Measurements from ENCODE around the gene GPR162. TPM values are rescaled to one million over a fixed set of nuclear protein-coding genes. Genes with fewer than 3 reads are reported as not detected.

The GPR162 gene
- total and polyA plus RNA-seq, 10 of the 15 experiments (the other 5 are each of a cell fraction or from before 2014, with no cell fraction given) = not detected

DNA sequence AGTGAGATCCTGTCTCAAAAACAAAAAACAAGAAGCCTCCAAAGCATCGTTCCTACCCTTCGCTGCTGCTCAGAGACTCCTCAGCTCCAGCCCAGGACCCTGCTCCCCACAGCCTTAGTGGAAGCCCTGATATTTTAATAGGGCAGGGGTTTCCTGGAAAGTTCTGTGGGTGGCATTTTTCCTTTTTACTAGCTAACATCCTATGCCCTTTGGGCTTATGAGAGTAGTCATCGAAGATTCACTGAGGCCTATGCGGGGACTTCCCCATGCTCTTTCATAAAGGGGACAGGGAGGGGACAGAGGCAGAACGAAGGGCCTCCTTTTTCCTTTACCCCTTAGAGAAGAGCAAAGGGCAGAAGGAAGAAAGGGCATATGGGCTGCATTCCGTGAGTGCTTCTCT is 41.0 kb upstream of the GPR162 start (continued):
- TF ChIP-seq, protein P1, sequence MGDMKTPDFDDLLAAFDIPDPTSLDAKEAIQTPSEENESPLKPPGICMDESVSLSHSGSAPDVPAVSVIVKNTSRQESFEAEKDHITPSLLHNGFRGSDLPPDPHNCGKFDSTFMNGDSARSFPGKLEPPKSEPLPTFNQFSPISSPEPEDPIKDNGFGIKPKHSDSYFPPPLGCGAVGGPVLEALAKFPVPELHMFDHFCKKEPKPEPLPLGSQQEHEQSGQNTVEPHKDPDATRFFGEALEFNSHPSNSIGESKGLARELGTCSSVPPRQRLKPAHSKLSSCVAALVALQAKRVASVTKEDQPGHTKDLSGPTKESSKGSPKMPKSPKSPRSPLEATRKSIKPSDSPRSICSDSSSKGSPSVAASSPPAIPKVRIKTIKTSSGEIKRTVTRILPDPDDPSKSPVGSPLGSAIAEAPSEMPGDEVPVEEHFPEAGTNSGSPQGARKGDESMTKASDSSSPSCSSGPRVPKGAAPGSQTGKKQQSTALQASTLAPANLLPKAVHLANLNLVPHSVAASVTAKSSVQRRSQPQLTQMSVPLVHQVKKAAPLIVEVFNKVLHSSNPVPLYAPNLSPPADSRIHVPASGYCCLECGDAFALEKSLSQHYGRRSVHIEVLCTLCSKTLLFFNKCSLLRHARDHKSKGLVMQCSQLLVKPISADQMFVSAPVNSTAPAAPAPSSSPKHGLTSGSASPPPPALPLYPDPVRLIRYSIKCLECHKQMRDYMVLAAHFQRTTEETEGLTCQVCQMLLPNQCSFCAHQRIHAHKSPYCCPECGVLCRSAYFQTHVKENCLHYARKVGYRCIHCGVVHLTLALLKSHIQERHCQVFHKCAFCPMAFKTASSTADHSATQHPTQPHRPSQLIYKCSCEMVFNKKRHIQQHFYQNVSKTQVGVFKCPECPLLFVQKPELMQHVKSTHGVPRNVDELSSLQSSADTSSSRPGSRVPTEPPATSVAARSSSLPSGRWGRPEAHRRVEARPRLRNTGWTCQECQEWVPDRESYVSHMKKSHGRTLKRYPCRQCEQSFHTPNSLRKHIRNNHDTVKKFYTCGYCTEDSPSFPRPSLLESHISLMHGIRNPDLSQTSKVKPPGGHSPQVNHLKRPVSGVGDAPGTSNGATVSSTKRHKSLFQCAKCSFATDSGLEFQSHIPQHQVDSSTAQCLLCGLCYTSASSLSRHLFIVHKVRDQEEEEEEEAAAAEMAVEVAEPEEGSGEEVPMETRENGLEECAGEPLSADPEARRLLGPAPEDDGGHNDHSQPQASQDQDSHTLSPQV (IDR thresholded peaks at IDR 0.05) = no peak
- TF ChIP-seq RFX5 (IDR thresholded peaks at IDR 0.05; ENCODE audit: low read depth, low read length) = no peak
- TF ChIP-seq, protein P2, sequence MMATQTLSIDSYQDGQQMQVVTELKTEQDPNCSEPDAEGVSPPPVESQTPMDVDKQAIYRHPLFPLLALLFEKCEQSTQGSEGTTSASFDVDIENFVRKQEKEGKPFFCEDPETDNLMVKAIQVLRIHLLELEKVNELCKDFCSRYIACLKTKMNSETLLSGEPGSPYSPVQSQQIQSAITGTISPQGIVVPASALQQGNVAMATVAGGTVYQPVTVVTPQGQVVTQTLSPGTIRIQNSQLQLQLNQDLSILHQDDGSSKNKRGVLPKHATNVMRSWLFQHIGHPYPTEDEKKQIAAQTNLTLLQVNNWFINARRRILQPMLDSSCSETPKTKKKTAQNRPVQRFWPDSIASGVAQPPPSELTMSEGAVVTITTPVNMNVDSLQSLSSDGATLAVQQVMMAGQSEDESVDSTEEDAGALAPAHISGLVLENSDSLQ (IDR thresholded peaks at IDR 0.05) = no peak

- H3K9ac ChIP-seq (ENCODE audit: control insufficient read depth, insufficient read depth, low read length) = no peak overlapping the region
- POLR2A ChIA-PET = interaction anchor here (0.6 to 1.1 kb wide), 3 partner anchors 10 to 36 kb away, joined by 4 to 6 read pairs (median 5); no protein-coding TSS in a partner anchor
- no peak for DNase-seq (ENCODE audit: low read depth, low spot score)
- no peak overlapping the region for H3K4me2 ChIP-seq (ENCODE audit: control insufficient read depth, insufficient read depth)
- peaks cover 12% of the 10 kb centered on the region; the same call in 1 of the 2 replicates for H3K4me1 ChIP-seq (ENCODE audit: control insufficient read depth, insufficient read depth, low read length)
- H3K9me3 ChIP-seq (replicated peaks; ENCODE audit: control insufficient read depth, insufficient read depth, low read length) = no peaks in the 10 kb centered on the region
- H3K27me3 ChIP-seq (replicated peaks in 1 of 2; ENCODE audit: control insufficient read depth in 2 of 2, insufficient read depth in 2 of 2, low read length in 1 of 2) = no peaks in the 10 kb centered on the region
- H2AFZ ChIP-seq (ENCODE audit: control insufficient read depth, low read depth, low read length) = no peak overlapping the region
- no peak overlapping the region for H3K27ac ChIP-seq (ENCODE audit: control insufficient read depth, insufficient read depth)
- 61% methylated on average over 6 of the region's 6 CpGs for WGBS (ENCODE audit: insufficient coverage, insufficient replicate concordance, low lambda C conversion rate, missing lambda C conversion rate)
- H4K20me1 ChIP-seq (ENCODE audit: control insufficient read depth, insufficient read depth) = no peaks in the 10 kb centered on the region
- no peaks in the 10 kb centered on the region for H3K79me2 ChIP-seq (ENCODE audit: control insufficient read depth, insufficient read depth, low read length)
- in situ Hi-C loops (cut with MboI) (no loop called here), intact Hi-C loops (cut with micrococcal nuclease; ENCODE audit: unreplicated experiment) (no loop called here)
- no peak overlapping the region for H3K4me3 ChIP-seq
- BruUV-seq (replicated peaks) = no TSS peak
- TF ChIP-seq, protein P3, sequence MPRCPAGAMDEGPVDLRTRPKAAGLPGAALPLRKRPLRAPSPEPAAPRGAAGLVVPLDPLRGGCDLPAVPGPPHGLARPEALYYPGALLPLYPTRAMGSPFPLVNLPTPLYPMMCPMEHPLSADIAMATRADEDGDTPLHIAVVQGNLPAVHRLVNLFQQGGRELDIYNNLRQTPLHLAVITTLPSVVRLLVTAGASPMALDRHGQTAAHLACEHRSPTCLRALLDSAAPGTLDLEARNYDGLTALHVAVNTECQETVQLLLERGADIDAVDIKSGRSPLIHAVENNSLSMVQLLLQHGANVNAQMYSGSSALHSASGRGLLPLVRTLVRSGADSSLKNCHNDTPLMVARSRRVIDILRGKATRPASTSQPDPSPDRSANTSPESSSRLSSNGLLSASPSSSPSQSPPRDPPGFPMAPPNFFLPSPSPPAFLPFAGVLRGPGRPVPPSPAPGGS (IDR thresholded peaks at IDR 0.05; ENCODE audit: borderline replicate concordance, insufficient read depth, low read depth, low read length, poor library complexity, severe bottlenecking) = peak; percentile 61
- TF ChIP-seq, protein P4, sequence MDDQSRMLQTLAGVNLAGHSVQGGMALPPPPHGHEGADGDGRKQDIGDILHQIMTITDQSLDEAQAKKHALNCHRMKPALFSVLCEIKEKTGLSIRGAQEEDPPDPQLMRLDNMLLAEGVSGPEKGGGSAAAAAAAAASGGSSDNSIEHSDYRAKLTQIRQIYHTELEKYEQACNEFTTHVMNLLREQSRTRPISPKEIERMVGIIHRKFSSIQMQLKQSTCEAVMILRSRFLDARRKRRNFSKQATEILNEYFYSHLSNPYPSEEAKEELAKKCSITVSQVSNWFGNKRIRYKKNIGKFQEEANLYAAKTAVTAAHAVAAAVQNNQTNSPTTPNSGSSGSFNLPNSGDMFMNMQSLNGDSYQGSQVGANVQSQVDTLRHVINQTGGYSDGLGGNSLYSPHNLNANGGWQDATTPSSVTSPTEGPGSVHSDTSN (IDR thresholded peaks at IDR 0.05; ENCODE audit: insufficient replicate concordance, low read depth, low read length) = no peak
- SMC1A ChIA-PET (ENCODE audit: uncharacterized antibody, unreplicated experiment) = interaction anchor here (0.8 to 6.6 kb wide), 5 partner anchors 10 to 88 kb away, joined by 3 to 84 read pairs (median 3); partner anchors contain the start of genes MLF2 and PTMS
- RAD21 ChIA-PET (ENCODE audit: unreplicated experiment) = interaction anchor here (0.9 to 5.4 kb wide), 3 partner anchors 29 to 87 kb away, joined by 3 to 42 read pairs (median 3); partner anchors contain the start of genes MLF2 and P3H3
- no peak for FAIRE-seq
- no peaks in the 10 kb centered on the region for H3K36me3 ChIP-seq (ENCODE audit: control insufficient read depth in 2 of 2, insufficient read depth in 2 of 2, low read length in 1 of 2)
- CTCF ChIA-PET = interaction anchor here (1.1 to 12.7 kb wide), 7 partner anchors 12 to 228 kb away, joined by 3 to 221 read pairs (median 5); partner anchors contain the start of gene MLF2
- ATAC-seq = no peak
These were observed 39.5 kb upstream of the GPR162 start for GRCh38 chr12:6782119-6782518.

All from GM12878 (cell line).